Upper lobe of right lung (tissue), 1 donor: Measurements from ENCODE around the gene TANGO2. TPM values are rescaled to one million over a fixed set of nuclear protein-coding genes. Genes with fewer than 3 reads are reported as not detected.

Source experiments
- ATAC-seq: fragments of 200-7000 bp; cut with Tn5 transposase; one replicate; pipeline ENCODE4 v1.9.1; 2020; ENCODE audit warnings: mild to moderate bottlenecking, moderate library complexity
- DNase-seq: peaks from one replicate; pipeline ENCODE4 v3.0.0-alpha.2; 2020
- H3K27ac ChIP-seq: fragments of 200-600 bp; one replicate; pipeline ENCODE4 v1.8.0; 2022
- H3K27me3 ChIP-seq: fragments of 200-600 bp; one replicate; pipeline ENCODE4 v1.8.0; 2022; ENCODE audit warnings: mild to moderate bottlenecking
- H3K36me3 ChIP-seq: fragments of 200-600 bp; one replicate; pipeline ENCODE4 v1.8.0; 2022
- H3K4me1 ChIP-seq: fragments of 200-600 bp; one replicate; pipeline ENCODE4 v1.8.0; 2022
- H3K4me3 ChIP-seq: fragments of 200-600 bp; one replicate; pipeline ENCODE4 v1.8.0; 2022; ENCODE audit warnings: mild to moderate bottlenecking
- H3K9me3 ChIP-seq: fragments of 200-600 bp; one replicate; pipeline ENCODE4 v1.8.0; 2022
- intact Hi-C: fragments of 100-400 bp; cut with DNase I; formaldehyde crosslinking; loops from one replicate; pipeline ENCODE4 v1.11.0; 2022
- total RNA-seq: library from RNA; stranded (reverse); fragmentation: NEBNext Ultra II Directional; extraction: Animal tissue kit (Norgen Biotek cat#: 25700); gene quantifications from one replicate; pipeline ENCODE4 v1.2.1, GENCODE V29; 2021
- TF ChIP-seq, protein P1 (sequence below): fragments of 200-600 bp; IDR thresholded peaks from one replicate; pipeline ENCODE4 v1.8.0; 2022; ENCODE audit warnings: antibody characterized with exemption
- donor health status: DM: no; HTN: yes; CAD: no; lungs with severe emphysema.

Gene TANGO2
- total RNA-seq, 1 donor from 2014 or later: 37.8 TPM

GRCh38 chr22:20056161-20056560 is 35.3 kb downstream of the TANGO2 start:
- DNase-seq (no peak), ATAC-seq (no peak)
- Histone ChIP-seq H3K4me1 (no peaks in the 10 kb centered on the region), H3K36me3 (peaks cover 70% of the 10 kb centered on the region), H3K4me3 (no peak overlapping the region), H3K9me3 (no peaks in the 10 kb centered on the region), H3K27me3 (no peaks in the 10 kb centered on the region), H3K27ac (no peak overlapping the region)
- TF ChIP-seq, protein P1, sequence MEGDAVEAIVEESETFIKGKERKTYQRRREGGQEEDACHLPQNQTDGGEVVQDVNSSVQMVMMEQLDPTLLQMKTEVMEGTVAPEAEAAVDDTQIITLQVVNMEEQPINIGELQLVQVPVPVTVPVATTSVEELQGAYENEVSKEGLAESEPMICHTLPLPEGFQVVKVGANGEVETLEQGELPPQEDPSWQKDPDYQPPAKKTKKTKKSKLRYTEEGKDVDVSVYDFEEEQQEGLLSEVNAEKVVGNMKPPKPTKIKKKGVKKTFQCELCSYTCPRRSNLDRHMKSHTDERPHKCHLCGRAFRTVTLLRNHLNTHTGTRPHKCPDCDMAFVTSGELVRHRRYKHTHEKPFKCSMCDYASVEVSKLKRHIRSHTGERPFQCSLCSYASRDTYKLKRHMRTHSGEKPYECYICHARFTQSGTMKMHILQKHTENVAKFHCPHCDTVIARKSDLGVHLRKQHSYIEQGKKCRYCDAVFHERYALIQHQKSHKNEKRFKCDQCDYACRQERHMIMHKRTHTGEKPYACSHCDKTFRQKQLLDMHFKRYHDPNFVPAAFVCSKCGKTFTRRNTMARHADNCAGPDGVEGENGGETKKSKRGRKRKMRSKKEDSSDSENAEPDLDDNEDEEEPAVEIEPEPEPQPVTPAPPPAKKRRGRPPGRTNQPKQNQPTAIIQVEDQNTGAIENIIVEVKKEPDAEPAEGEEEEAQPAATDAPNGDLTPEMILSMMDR: no peak
- intact Hi-C loops: no loop called here

DNA sequence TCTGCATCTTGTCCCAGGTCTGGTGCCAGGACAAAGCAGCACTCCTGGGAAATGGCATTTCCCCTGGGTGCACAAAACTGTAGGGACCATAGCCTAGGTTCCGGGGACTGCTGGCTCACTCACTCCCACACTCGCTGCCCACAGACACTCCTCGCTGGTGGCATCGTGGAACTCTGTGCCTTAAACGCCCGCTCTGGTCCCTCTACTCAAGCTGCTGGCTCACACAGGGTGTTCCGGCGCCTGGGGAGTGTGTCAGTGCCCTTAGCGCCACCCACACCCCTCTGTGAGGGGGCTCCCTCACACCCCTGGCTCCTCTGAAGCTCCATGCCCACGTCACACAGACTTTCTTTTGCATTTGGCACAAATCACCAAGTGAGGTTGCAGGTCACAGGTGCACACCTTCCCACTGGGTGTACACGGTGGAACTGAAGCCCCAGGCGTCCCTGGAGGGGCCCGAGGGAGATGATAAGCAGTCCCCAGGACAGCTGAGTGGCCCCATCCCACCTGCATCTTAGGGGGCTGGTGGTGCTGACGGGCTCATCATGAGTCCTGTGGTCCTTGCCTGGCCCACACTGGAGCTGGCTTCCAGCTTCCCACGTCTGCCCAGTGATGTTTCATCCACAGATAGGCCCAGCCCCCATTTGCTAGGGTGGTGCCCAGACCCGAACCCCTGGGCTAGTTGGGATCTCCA is 35.9 kb downstream of the TANGO2 start:
- intact Hi-C loops: no loop called here
- no peak overlapping the region for H3K4me3 ChIP-seq
- H3K27ac ChIP-seq: no peak overlapping the region
- no peaks in the 10 kb centered on the region for H3K4me1 ChIP-seq
- TF ChIP-seq, protein P1: no peak
- no peak for DNase-seq
- H3K27me3 ChIP-seq: no peaks in the 10 kb centered on the region
- H3K9me3 ChIP-seq: no peaks in the 10 kb centered on the region
- ATAC-seq: no peak
- H3K36me3 ChIP-seq: peaks cover 72% of the 10 kb centered on the region

DNA sequence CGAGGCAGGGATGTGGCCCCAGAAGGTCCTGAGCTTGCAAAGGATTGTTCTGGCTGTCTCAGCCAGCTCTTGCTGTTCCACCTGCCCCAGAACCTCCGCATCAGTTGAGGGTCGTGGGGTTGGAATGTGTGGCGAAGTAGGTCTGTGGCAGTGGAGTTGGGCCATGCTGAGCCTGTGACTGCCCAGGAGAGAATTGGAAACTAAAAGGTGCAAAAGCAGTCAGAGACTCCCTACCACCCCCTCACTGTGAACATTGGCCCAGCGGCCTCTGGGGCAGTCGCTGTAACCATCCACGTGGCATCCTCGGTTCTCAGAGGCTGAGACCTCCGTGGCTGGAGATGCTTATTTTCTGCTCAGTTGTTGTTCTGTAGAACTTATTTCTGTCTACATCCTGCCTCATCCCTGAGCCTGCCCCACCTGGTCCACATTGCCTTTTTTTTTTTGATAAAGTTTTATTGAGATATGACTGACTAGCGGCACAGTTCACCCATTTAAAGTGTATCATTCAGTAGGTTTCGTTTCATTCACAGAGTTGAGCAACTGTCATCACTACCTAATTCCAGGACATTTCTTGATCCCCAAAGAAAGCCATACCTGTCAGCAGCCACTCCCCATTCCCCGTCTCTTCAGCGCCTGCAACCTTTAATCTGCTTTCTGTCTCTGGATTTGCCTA is 36.8 kb downstream of the TANGO2 start:
- H3K9me3 ChIP-seq: no peaks in the 10 kb centered on the region
- no peaks in the 10 kb centered on the region for H3K4me1 ChIP-seq
- H3K36me3 ChIP-seq: peaks cover 77% of the 10 kb centered on the region
- intact Hi-C loops: no loop called here
- H3K27me3 ChIP-seq: no peaks in the 10 kb centered on the region
- ATAC-seq (no peak), DNase-seq (no peak)
- H3K27ac ChIP-seq: no peak overlapping the region
- no peak overlapping the region for H3K4me3 ChIP-seq
- TF ChIP-seq, protein P1: no peak

DNA sequence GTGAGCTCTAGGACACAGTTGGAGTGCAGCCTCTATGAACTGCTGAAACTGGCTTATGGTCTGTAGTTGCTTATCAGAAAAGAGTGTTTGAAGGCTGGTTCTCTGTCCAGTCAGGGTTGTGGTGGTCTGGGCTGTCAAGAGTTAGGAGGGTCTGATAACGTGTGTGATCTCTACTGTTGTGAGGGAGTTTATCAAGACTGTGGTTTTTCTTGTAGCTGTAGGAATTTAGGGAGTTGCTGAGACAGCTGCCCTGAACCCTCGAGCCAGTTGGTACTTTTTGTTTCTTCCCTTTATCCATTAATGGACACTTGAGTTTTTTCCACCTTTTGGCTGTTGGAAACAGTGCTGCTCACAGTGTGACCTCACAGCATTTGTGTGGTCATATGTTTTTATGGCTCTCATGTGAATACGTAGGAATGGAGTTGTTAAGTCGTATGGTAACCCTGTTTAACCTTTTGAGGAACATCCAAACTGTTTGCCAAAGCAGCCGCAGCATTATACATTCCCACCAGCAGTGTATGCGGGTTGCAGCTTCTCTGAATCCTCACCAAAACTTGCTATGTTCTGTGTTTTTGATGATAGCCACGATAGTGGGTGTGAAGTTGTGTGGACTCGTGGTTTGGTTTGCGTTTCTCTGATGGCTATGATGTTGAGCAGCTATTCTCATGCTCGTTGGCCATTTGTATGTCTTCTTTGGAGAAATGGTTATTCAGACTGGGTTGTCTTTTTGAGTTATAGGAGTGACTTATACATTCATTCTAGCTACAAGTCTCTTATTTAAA is 38.3 kb downstream of the TANGO2 start:
- Histone ChIP-seq H3K9me3 (no peaks in the 10 kb centered on the region), H3K27me3 (no peaks in the 10 kb centered on the region), H3K4me3 (no peak overlapping the region), H3K4me1 (no peaks in the 10 kb centered on the region), H3K36me3 (peaks cover 77% of the 10 kb centered on the region), H3K27ac (no peak overlapping the region)
- DNase-seq: no peak
- intact Hi-C loops: no loop called here
- TF ChIP-seq, protein P1: no peak
- ATAC-seq: no peak

GRCh38 chr22:20060700-20061480 is 40.0 kb downstream of the TANGO2 start:
- H3K27me3 ChIP-seq: no peaks in the 10 kb centered on the region
- H3K36me3 ChIP-seq: peaks cover 71% of the 10 kb centered on the region
- no peak overlapping the region for H3K27ac ChIP-seq
- intact Hi-C loops: no loop called here
- ATAC-seq (no peak), DNase-seq (no peak)
- H3K4me1 ChIP-seq: no peaks in the 10 kb centered on the region
- no peak overlapping the region for H3K4me3 ChIP-seq
- TF ChIP-seq, protein P1: peak; percentile 16
- no peaks in the 10 kb centered on the region for H3K9me3 ChIP-seq
